GM21723 (cell line): ENCODE measurements around the gene C19orf67.

Source experiments
- ATAC-seq: cut with Tn5 transposase; IDR thresholded peaks from one replicate; pipeline ENCODE4 v1.9.1; 2021; ENCODE audit warnings: mild to moderate bottlenecking, moderate library complexity; ENCODE audit not compliant: unreplicated experiment

C19orf67 gene

DNA sequence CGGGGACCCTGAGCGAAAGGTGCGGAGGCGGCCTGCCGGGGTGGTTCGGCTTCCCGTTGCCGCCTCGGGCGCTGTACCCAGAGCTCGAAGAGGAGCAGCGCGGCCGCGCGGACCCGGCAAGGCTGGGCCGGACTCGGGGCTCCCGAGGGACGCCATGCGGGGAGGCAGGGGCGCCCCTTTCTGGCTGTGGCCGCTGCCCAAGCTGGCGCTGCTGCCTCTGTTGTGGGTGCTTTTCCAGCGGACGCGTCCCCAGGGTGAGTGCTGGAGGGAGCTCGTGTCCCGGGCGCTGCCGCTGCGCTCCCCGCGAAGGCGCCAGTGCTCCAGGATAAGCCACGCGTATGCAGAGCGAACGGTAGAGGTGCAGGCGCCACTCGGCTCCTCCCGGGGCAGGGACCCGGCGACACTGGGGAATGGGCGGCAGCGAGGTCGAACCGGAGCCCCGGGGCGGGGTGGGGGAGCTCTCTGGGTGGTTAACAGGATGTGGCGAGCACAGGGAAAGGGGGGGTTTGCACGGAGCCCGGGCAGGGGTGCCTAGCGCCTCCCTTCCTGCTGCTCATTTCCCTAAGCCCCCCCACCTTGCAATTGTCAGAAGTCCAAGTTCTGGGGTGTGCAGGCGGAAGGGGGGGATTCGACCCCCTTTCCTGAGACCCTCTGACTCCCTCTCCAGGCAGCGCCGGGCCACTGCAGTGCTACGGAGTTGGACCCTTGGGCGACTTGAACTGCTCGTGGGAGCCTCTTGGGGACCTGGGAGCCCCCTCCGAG, 53.7 kb downstream of the C19orf67 start, which contains the start of gene IL27RA:
Gene IL27RA, plus strand, starts transcription at position 44 of the 762 bp plus-strand sequence. Its CDS starts 111 bp downstream, at position 155.
- no peak for ATAC-seq
